HG02943 (cell line): Measurements from ENCODE around the gene PHC1.
A peak's percentile ranks its signal among the peaks of the same experiment; 100 is the strongest.
"Not testable (repeated sequence)": the region's sequence is repeated elsewhere in the genome, so short reads cannot be mapped to it uniquely, and the experiment has no call there.

Experiments
- ATAC-seq: cut with Tn5 transposase; IDR thresholded peaks from one replicate; pipeline ENCODE4 v1.9.1; 2021; ENCODE audit warnings: mild to moderate bottlenecking, low read depth, moderate library complexity; ENCODE audit not compliant: unreplicated experiment

The PHC1 gene

GRCh38 chr12:8914033-8914715, at the start of gene PHC1:
Gene PHC1 (plus strand): TSS chr12:8914509. CDS start chr12:8917678, 3,169 bp downstream.
- peak; percentile 56 for ATAC-seq

GRCh38 chr12:8866429-8866828, 47.9 kb upstream of the PHC1 start:
- ATAC-seq, result no peak

DNA sequence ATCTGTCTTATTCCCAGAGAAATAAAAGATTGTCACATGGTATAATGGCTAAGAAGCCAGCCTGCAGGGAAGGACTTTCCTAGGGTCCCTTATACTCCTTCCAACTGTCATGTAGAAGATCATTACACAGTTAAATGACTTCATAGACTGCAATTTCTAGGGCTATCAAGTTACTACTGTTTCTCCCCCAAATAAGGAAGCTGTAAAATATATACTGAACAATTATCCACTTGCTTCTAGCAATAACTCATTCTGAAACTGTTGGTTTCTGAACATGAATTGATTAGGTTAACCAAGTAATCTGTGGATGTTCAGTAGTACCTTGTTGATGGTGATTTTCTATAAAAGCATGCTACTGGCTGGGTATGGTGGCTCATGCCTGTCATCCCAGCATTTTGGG, 47.3 kb upstream of the PHC1 start:
- ATAC-seq, result no peak

DNA sequence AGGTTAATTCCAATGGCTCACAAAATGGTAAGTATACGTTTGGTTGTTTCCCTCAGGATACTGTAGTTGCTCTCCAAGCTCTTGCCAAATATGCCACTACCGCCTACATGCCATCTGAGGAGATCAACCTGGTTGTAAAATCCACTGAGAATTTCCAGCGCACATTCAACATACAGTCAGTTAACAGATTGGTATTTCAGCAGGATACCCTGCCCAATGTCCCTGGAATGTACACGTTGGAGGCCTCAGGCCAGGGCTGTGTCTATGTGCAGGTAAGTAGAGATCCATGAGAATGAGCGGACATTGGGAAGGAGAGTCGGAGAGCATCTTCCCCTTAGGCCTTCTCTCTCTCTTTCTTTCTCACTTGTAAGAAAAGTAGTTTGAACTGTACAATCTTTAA, 46.5 kb upstream of the PHC1 start:
- no peak for ATAC-seq

DNA sequence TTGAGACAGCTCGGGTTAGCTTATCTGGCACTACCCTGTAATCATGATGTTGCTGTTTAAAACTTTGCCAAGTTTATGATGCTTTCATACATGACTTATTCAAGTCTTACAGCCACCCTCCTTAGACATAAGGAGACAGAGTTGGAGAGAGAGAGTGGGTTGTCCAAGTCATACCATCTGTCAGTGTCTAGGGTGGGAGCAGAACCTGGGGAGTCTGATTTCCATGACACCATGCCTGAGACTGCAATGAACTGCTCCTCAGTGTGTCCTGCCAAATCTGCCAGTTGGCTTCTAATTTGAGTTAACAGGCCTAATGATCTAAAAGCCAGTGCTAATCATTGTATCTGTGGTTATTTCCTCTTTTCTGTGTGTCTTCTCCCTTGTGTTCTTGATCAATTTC, 43.7 kb upstream of the PHC1 start:
- ATAC-seq, result no peak

DNA sequence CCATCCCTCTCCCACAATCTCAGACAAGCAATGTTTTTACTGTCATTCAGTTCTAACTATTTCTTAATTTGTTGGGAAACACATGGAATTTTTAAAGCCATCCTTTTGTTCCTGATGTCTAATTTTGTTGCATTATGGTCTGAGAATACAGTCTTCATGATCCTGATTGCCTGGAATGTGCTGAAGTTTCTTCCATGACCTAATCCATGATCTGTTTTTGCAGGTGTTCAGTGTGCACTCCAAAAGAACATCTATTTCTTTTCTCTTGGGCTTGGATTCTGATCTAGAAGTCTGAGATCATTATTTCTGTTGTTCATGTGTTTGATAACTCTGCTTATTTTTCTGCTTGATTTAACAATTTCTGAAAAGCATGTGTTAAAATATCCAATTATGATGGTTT, 43.2 kb upstream of the PHC1 start:
- ATAC-seq, result no peak

- ATAC-seq, result no peak
These were observed 37.4 kb upstream of the PHC1 start for GRCh38 chr12:8876887-8877286.

- ATAC-seq, result no peak
These were observed 27.6 kb upstream of the PHC1 start for GRCh38 chr12:8886502-8887284.

DNA sequence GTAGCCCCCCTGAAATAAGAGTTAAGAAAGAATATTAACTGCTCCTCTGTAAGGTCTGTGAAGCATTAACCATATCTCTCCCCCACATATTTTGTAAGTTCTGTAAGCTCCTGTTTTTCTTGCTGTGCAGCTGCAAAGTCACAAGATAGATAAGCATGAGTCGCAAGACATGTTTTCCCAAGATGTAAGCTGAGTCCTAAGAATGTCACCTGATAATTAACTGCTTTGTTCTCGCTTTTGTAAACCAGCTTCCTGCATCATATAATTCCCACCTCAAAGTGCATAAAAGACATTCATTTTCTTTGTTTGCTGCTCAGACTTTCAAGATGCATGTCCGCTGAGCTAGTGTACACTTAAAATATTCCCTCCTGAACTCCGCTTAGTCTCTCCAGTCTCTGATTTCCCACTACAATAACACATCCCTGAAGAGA, 27.0 kb upstream of the PHC1 start:
- no peak for ATAC-seq

DNA sequence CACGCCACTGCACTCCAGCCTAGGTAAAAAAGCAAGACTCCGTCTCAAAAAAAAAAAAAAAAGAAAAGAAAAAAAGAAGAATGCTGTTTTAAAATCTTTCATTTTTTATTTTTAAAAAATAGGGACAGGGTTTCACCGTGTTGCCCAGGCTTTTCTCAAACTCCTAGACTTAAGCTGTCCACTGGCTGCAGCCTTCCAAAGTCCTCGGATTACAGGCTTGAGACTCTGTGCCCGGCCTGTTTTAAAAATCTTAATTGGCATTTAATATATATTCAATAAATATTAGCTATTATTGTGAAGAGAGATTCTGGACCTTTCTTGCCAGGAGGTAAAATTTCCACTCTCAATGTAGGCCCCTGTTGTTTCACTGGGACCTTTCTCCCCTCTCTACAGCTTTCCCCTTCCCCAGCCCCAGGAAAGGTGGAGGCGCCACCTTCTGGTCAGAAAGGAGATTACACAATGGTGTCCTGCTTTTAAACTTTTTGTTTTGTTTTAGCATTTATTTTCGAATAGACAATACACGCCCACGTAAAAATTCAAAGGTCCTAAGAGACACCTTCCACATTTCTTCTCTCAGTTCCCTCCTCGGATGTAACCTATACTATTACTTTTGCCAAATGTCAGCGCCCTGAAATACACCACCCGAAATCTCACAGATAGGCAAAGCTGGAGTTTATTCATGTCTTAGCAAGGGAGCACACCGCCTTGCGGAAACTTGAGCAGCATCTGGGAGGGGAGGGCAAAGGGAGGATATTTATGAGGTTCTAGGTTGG, 23.8 kb upstream of the PHC1 start:
- ATAC-seq, result no peak

DNA sequence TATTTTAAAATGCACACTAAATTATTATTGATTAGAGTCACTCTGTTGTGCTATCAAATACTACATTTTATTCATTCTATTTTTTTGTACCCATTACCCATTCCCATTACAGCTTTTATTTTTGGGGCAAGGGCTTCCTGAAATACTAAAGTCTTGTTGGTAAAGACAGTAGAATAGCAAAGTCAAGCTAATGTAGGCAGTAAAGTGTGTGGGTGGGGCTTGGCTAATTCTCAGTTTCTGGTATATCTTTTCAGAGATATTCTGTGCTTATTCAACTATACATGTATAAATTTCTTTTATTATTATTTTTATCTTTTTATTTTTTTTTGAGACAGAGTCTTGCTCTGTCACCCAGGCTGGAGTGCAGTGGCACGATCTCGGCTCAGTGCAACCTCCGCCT, 22.3 kb upstream of the PHC1 start:
- no peak for ATAC-seq

- no peak for ATAC-seq
These were observed 19.9 kb upstream of the PHC1 start for GRCh38 chr12:8894378-8894777.

DNA sequence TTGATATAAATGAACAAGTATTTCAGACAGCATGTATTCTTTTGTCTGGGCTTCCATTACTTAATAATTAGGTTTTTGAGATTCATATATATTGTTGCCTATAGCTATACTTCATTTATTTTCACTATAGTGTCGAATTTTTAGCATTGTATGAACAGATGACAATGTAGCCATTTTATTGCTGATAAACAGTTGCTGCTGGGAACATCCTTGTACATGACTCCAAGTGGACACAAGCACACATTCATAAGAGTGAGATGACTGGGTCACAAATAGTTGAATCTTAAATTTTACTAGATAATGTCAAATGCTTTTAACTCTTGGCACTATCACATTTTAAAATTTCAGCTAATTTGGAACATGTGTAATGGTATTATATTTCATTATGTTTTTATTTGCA, 19.3 kb upstream of the PHC1 start:
- ATAC-seq, result no peak

DNA sequence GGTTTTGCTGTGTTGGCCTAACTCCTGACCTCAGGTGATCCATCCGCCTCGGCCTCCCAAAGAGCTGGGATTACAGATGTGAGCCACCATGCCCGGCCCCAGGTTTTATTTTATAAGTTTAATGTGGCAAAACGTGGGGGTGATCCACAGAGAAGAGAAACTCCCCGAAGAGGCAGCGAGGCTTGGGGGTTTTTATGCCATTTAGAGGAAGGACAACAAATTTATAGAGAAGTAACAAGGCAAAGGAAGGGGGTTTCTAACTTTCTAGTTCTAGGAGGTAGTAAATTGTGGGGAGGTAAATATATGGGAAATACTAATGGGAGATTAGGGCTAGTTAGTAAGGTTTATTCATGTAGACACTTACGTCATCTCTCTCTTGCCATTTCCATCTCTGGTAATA, 17.2 kb upstream of the PHC1 start:
- no peak for ATAC-seq

GRCh38 chr12:8899830-8900229, 14.5 kb upstream of the PHC1 start:
- ATAC-seq, result no peak

DNA sequence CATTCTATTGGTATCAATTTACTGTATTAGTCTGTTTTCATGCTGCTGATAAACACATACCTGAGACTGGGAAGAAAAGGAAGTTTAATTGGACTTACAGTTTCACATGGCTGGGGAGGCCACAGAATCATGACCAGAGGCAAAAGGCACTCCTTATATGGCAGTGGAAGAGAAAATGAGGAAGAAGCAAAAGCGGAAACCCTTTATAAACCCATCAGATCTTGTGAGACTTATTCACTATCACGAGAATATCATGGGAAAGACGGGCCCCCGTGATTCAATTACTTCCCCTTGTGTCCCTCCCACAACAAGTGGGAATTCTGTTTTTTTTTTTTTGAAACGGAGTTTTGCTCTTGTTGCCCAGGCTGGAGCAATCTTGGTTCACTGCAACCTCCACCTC, 11.6 kb upstream of the PHC1 start:
- ATAC-seq, result not testable (repeated sequence)

DNA sequence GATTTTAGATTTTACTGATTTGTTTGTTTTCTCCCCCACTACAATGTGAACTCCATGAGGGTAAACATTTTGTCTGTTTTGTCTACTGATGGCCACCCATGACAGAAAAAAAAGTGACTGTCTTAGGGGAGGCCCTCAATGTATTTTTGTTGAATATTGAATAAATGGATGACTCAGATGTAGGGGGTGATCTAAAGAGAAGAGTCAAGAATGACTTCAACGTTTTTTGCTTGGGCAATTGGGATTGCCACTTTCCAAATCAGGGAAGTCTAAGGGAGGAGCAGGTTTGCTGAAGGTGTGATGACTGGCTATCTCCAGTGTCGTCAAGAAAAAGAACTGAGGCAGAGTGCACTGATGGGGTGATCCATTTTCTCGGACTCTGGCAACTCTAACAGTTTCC, 10.7 kb upstream of the PHC1 start:
- no peak for ATAC-seq

DNA sequence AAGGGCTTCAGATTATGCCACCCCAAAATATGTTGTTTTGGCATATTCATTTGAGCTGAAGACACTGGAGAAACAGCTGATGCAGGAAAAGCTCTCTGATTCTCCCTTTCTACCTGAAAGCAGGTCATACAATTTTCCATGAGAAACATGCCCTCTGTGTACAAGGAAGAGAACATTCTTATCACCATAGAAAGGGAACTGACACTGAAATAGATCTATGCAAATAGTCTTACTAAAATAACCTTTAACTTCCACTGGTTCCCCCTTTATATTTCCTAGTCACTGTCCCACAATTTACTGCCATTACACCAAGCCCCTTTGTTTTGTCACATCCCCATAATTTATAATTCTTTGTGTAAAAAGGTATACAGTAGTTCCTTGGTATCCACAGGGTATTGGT, 9.6 kb upstream of the PHC1 start:
- ATAC-seq, result no peak

DNA sequence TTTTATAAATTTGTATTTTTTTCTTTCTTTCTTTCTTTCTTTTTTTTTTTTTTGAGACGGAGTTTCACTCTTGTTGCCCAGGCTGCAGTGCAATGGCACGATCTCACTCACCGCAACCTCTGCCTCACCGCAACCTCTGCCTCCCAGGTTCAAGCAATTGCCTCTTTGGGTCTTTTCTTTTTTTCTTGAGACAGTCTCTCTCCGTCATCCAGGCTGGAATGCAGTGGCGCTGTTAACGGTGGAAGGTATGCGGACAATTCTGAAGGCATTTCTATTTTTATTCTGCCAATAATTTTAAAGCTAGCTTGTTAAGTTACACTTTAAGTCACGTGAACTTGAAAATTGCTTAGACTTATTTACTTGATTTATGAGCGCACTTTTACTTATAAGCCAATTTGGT, 8.8 kb upstream of the PHC1 start:
- no peak for ATAC-seq

- ATAC-seq, result no peak
These were observed 7.8 kb upstream of the PHC1 start for GRCh38 chr12:8906266-8907180.
